Endometrium (tissue), 2 donors: ENCODE results near the gene ACP3.

Experiments used
- FAIRE-seq: peaks from 2 replicates; lab custom pipeline; 2012; peaks lifted over from hg19 to GRCh38; lab: Jason Lieb, UNC
- donor health status: control.
- donor health status: control.

ACP3 gene

DNA sequence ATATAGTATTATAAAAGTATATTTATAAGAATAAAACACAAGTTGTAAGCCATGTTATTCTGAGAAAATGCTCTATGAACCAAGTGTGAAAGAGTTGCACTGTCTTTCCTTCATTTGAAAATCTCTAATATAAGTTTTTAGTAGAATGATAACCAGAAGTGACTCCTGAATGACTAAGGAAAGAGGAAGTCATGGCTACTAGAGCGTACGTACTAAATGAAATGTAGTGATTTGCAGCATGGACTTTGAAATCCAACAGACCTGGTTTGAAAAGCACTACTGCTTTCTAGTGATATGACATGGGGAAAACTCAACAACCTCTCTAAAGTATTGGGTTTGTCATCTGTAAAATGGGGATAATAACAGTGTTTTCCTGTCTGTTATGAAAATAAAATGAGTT, 89.8 kb downstream of the ACP3 start:
- FAIRE-seq = no peak
